OCI-LY7 (cell line): ENCODE measurements around the gene BDKRB1. TPM values are rescaled to one million over a fixed set of nuclear protein-coding genes. Genes with fewer than 3 reads are reported as not detected.

ENCODE experiments used
- BruUV-seq: library from RNA; stranded (reverse); fragments of 400-500 nt; replicated peaks from 2 replicates; lab custom pipeline; 2021; lab: Mats Ljungman, UMichigan
- CTCF ChIA-PET: fragments of 300-600 bp; sonication (Branson Sonifier 250); formaldehyde crosslinking; loops from one replicate; lab custom pipeline; 2022; ENCODE audit warnings: antibody characterized with exemption; ENCODE audit not compliant: unreplicated experiment; lab: Charles Lee
- POLR2A ChIA-PET: fragments of 300-600 bp; sonication (Branson Sonifier 250); formaldehyde crosslinking; loops from one replicate; lab custom pipeline; 2022; ENCODE audit warnings: antibody characterized with exemption; lab: Charles Lee
- DNase-seq: peaks from one replicate; pipeline ENCODE4 v3.0.0-alpha.2; 2015; ENCODE audit warnings: low spot score
- H2AFZ ChIP-seq: fragments of 200-600 bp; sonication (generic), shearing (Covaris generic); 2 replicates; pipeline ENCODE4 v1.6.1; 2014; ENCODE audit warnings: mild to moderate bottlenecking, antibody characterized with exemption, low read length, moderate library complexity
- H3K27ac ChIP-seq: fragments of 200-600 bp; sonication (generic); 2 replicates; pipeline ENCODE4 v1.5.1; 2014; ENCODE audit warnings: mixed run types, low read depth, mild to moderate bottlenecking, moderate library complexity, low read length, inconsistent platforms; ENCODE audit not compliant: poor library complexity, severe bottlenecking
- H3K36me3 ChIP-seq: fragments of 200-600 bp; sonication (generic); 2 replicates; pipeline ENCODE4 v1.6.1; 2014; ENCODE audit warnings: mild to moderate bottlenecking, antibody characterized with exemption, low read length, moderate library complexity, mixed read lengths; ENCODE audit not compliant: insufficient read depth
- H3K4me1 ChIP-seq: fragments of 200-600 bp; sonication (generic); 2 replicates; pipeline ENCODE4 v1.5.1; 2014; ENCODE audit warnings: mild to moderate bottlenecking, low read length; ENCODE audit not compliant: insufficient read depth, poor library complexity, severe bottlenecking
- H3K4me2 ChIP-seq: fragments of 200-600 bp; sonication (generic); 2 replicates; pipeline ENCODE4 v1.6.1; 2014; ENCODE audit warnings: mild to moderate bottlenecking, low read length
- H3K4me3 ChIP-seq: fragments of 200-600 bp; sonication (generic); 2 replicates; pipeline ENCODE4 v1.5.1; 2014; ENCODE audit warnings: mild to moderate bottlenecking, low read depth, low read length; ENCODE audit not compliant: poor library complexity, severe bottlenecking
- H3K79me2 ChIP-seq: fragments of 200-600 bp; sonication (generic); 2 replicates; pipeline ENCODE4 v1.6.1; 2016; ENCODE audit warnings: low read depth, mild to moderate bottlenecking, low read length, moderate library complexity, mixed read lengths; ENCODE audit not compliant: insufficient read depth
- H3K9me2 ChIP-seq: fragments of 200-600 bp; sonication (generic); 2 replicates; pipeline ENCODE4 v1.6.1; 2016; ENCODE audit warnings: mild to moderate bottlenecking, low read length, mixed read lengths; ENCODE audit not compliant: insufficient read depth
- H3K9me3 ChIP-seq: fragments of 200-600 bp; sonication (generic); 2 replicates; pipeline ENCODE4 v1.6.1; 2014; ENCODE audit warnings: mild to moderate bottlenecking, mixed run types, low read length, mixed read lengths
- H4K20me1 ChIP-seq: fragments of 200-600 bp; sonication (generic); 2 replicates; pipeline ENCODE4 v1.6.1; 2014; ENCODE audit warnings: mild to moderate bottlenecking, antibody characterized with exemption, low read length, moderate library complexity, mixed read lengths; ENCODE audit not compliant: insufficient read depth
- CTCF ChIP-seq: fragments of 200-600 bp; sonication (generic); conservative IDR thresholded peaks from 2 replicates; pipeline ENCODE4 v1.5.1; 2014; ENCODE audit warnings: mild to moderate bottlenecking, antibody characterized with exemption, low read length, moderate library complexity, mixed read lengths
- EZH2phosphoT487 ChIP-seq: fragments of 200-600 bp; sonication (generic); IDR thresholded peaks from 2 replicates; pipeline ENCODE4 v1.6.1; 2018; ENCODE audit warnings: low read depth, borderline replicate concordance, mild to moderate bottlenecking, mixed run types, antibody characterized with exemption, low read length, moderate library complexity, mixed read lengths
- intact Hi-C: fragments of 100-400 bp; cut with micrococcal nuclease; formaldehyde crosslinking; loops from one replicate; pipeline ENCODE4 v1.10.0; 2022; ENCODE audit not compliant: unreplicated experiment
- total RNA-seq, 2 experiments: library from RNA; depleted of rRNA in 1 of 2; stranded (reverse); fragments of >200 nt in 1 of 2; shearing (Covaris generic) in 1 of 2; gene quantifications; 2 replicates each; pipeline ENCODE4 v1.2.3, GENCODE V29; 2014 to 2022

Gene BDKRB1
- total RNA-seq, 2 experiments from 2014 or later, result not detected

DNA sequence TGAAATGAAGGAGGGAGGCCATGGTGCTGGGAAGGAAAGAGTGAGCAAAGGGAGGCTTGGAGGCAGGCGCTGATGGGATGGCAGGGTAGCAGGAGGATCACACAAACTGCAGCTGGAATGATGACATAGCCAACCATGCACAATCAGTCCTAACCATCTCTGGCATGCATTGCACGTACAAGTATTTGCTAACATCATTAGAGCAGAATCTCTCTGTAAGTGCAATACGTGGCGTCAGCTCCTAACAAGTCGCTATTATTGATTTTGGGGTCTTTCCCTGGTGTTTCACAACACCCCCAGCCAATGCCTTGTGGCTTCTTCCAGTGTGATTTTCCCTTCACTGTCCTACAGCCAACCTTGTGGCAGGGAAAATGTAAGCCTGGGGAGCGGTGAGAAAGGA, 18.5 kb downstream of the BDKRB1 start:
- Histone ChIP-seq H4K20me1 (no peaks in the 10 kb centered on the region), H3K9me2 (no peaks in the 10 kb centered on the region), H2AFZ (no peak overlapping the region), H3K4me1 (no peaks in the 10 kb centered on the region), H3K27ac (no peak overlapping the region), H3K4me2 (no peak overlapping the region), H3K4me3 (no peak overlapping the region), H3K79me2 (no peaks in the 10 kb centered on the region), H3K9me3 (peaks cover 6% of the 10 kb centered on the region; the same call in 1 of the 2 replicates), H3K36me3 (no peaks in the 10 kb centered on the region)
- intact Hi-C loops, result loop anchor here (10.0 kb wide), 1 partner anchor 710 kb away; no protein-coding TSS in a partner anchor
- ChIA-PET POLR2A (interaction anchor here (0.6 kb wide), 1 partner anchor 108 kb away, joined by 4 read pairs; no protein-coding TSS in a partner anchor), CTCF (interaction anchor here (0.6 kb wide), 1 partner anchor 176 kb away, joined by 3 read pairs; no protein-coding TSS in a partner anchor)
- BruUV-seq, result no TSS peak
- no peak for TF ChIP-seq CTCF
- no peak for TF ChIP-seq EZH2phosphoT487
- no peak for DNase-seq

DNA sequence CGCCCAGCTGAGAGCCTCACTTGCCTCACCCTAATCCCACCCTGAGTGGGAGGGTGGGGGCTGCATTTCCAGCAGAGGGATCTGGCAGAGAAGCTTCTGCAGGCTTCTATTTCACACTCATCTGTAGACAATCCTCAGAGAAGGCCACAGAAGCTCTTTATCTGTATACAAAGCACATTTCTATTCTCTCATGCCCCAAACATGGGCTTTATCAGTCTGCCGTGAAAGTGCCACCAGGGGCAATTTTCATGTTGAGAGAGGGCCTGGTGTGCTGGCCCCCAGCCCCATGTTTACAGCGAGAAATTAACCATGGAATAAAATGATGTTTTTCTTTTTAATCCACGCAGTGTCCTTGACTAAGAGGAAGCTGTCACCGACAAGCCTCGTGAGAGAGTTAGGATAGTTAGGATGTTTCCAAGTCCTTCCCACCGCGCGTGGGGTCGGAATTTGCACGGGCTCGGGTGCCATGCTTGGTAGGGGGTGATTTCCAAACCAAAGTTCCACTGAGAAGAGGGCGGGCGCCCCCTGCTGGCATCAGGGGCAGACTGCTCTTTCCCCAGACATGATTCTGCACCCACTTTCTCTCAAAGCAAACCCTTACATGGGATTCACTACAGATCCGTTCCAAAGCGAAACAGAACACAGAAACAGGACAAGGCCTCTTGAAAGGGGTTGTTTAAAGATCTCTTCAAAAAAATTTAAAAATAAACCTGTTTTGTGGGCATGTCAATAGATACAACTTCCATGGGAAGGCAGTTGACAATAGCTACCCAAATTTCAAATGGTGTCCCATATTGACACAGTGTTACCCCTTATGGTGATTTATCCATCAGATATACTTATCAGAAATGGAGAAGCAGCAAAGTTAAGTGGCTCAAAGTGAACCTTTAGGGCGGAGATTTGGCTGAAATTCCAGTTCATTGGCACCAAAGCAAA, 19.4 kb downstream of the BDKRB1 start:
- CTCF ChIA-PET, result interaction anchor here (0.6 to 0.9 kb wide), 2 partner anchors 70 to 175 kb away, joined by 3 read pairs; no protein-coding TSS in a partner anchor
- intact Hi-C loops, result loop anchor here (1.0 to 10.0 kb wide), 4 partner anchors 175 to 711 kb away; no protein-coding TSS in a partner anchor
- peaks cover 6% of the 10 kb centered on the region; the same call in 1 of the 2 replicates for H3K9me3 ChIP-seq
- no peaks in the 10 kb centered on the region for H3K36me3 ChIP-seq
- DNase-seq, result peak; percentile 61
- H3K4me1 ChIP-seq, result no peaks in the 10 kb centered on the region
- no peak overlapping the region for H3K4me3 ChIP-seq
- H3K79me2 ChIP-seq, result no peaks in the 10 kb centered on the region
- H3K27ac ChIP-seq, result no peak overlapping the region
- H4K20me1 ChIP-seq, result no peaks in the 10 kb centered on the region
- no peaks in the 10 kb centered on the region for H3K9me2 ChIP-seq
- POLR2A ChIA-PET, result no interaction called here
- no TSS peak for BruUV-seq
- no peak overlapping the region for H3K4me2 ChIP-seq
- no peak for TF ChIP-seq EZH2phosphoT487
- peak; percentile 95 for TF ChIP-seq CTCF
- no peak overlapping the region for H2AFZ ChIP-seq
